NK-92 (cell line): ENCODE data around the gene SLC35E2B.
"Not testable (repeated sequence)": the region's sequence is repeated elsewhere in the genome, so short reads cannot be mapped to it uniquely, and the experiment has no call there.

ENCODE experiments used
- DNase-seq: peaks from one replicate; lab custom pipeline; 2025; ENCODE audit not compliant: unreplicated experiment; lab: John Stamatoyannopoulos, UW

The SLC35E2B gene

DNA sequence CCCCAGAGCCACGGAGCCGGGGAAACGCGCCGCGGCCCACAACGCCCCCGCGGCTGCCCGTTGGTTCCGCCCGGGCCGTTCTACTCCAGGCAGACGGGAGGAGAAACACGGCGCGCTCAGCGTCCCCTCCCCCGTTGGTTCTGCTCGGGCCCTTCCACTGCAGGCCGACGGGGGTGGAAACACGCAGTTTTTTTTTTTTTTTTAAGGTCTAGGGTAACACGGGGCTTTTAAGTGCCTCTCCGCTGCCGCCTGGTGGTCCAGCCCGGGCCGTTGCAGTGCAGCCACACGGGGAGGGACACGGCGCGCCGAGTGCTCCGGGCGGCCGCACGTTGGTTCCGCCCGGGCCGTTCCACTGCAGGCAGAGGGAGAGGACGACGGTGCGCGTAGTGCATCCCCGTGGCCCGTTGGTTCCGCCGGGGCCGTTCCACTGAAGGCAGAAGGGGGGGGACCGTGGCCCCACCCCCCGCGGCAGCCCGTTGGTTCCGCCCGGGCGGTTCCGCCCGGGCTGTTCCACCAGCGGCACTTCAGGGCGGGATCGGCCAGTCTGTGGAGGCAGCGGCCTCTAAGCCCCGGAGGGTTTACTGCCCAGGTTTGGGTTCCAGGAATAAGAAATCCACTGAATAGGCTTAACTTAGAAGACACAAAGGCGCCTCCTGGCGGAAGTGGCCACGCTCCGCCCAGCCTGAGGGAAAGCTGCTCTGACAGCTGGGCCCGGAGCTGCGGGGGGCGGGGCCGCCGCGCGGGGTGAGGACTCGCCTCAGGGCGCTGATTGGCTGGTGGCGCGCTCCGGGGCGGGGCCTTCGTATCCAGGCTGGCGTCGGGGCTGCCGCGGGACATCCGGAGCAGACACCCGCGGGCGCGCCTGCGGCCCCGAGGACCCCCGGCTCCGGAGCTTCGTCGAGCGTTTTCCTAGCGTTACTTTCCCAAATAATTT lies at the start of gene SLC35E2B:
Gene SLC35E2B, minus strand, starts transcription at position 82 of the 934 bp plus-strand sequence. CDS start 16,096 bp downstream, outside the sequence.
- DNase-seq, result peak; percentile 57

DNA sequence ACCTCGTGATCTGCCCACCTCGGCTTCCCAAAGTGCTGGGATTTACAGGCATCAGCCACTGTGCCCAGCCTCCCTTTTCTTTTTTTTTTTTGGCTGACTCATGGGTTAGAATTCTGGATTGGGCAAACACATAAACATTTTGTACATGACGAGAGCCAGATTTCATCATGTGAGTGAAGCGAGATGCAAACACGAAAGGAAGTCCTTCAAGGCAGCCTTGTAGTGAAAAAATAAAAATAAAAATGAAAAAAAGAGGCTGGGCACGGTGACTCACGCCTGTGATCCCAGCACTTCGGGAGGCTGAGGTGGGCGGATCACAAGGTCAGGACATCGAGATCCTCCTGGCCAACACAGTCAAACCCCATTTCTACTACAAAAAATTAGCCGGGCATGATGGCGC lies 48.4 kb upstream of the SLC35E2B start:
- not testable (repeated sequence) for DNase-seq

DNA sequence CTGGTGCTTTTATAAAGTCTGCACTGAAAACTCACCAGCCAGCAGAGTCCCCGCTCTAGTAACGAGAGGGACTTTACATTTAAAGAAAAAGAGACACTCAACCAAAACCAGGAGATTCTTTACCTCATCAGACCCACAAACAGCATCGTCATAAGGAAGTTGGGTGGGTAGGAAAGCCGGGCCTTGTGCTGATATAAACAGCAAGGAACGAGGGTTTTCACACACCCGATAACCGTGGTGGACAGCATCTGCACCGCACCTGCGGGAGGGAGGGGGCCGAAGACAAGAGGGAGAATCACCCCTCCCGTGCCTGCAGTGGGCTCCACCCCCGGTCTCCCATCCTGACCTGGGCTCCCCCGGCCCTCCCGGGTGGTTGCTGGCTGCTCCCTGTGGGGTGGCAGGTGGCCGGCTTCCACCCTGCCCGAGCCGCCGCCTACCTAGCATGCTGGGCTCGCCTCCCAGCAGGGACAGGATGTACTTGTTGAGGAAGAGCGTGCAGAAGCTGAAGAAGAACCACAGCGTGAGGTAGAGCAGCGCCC lies 46.3 kb upstream of the SLC35E2B start:
- DNase-seq, result not testable (repeated sequence)

DNA sequence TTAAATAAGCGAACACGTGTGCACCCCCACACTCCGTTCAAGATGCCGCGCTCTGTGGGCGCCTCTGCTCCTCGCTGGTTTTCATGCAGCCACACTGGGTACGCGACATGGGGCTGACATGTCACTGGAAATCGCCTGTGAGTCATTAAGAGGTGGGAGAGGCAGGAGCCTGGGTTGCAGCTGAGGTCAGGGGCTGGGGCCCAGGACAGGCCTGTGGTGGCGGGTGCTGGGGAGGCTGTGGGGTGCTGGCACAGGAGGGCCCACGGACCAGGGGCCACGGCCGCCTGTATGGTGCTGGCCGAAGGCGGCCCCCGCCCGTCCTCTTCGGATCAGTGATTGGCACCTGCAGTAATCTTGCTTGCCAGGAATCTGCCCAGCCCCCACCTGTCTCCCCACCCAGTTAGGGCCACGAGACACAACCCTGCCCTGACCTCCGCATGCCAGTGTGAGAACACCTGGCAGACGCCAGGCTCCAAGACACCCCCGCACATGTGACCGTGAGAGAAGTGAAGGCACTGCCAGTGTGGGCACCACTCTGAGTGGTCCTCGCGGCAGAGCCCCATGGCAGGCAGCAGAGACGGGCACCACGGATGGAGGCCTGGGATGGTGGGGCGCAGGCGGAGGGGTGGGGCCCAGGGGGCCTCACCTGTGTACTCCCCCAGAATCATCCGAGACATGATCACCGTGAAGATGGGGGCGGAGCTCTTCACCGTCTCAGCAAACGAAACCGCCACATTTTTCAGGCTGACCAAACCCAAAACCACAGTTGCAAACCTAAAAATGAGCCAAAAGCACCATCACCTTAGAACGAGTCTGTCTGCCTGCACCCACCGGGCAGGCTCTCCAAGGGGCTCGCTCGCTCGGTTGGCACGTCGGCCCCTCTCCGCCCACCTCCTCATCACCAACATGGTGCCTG lies 45.3 kb upstream of the SLC35E2B start:
- DNase-seq, result not testable (repeated sequence)

DNA sequence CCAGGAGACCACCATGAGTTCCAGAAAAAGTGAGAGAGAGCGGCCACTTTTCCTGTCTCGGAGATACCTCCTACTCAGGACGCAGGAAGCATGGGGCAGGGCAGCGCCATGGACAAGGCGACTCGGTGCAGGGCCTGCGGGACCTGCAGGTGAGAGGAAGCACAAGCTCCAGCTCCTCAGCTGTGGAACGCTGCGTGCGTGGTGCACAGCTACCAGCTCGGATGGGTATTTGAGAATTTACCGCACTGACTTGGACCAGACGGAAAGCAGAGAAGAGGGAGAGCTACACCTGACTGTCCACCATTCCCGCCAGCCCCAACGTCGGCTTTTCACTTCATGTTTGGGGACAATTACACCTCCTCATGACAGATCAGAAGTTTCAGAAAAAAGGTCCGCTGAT lies 39.8 kb upstream of the SLC35E2B start:
- no peak for DNase-seq

DNA sequence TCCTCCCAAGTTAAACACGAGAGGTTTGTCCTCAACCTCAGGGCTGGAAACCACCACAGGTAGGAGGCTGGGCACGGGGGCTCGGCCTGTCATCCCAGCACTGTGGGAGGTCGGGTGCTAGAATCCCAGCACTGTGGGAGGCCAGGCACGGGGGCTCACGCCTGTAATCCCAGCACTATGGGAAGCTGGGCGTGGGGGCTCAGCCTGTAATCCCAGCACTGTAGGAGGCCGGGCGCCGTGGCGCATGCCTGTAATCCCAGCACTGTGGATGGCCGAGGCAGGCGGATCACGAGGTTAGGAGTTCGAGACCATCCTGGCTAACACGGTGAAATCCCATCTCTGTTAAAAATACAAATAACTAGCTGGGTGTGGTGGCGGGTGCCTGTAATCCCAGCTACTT lies 38.3 kb upstream of the SLC35E2B start:
- DNase-seq, result no peak

DNA sequence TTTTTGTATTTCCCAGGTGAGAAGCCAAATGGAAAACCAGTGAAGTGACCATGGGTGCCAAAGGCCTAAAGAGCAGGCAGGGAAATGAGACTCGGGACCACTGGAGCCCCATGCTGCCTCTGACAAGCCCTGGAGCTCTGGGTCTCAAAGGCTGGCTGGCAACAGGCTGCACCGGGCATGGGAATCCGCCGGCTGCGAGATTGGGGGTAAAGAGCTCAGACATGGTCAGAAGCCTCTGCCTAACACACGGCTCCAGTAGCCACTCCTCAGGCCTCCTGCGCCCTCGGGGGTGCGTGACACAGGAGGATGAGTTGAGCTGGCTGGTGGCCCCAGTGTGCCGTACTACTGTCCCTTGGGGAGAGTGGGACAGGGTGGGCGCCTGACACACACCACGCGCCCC lies 37.6 kb upstream of the SLC35E2B start:
- DNase-seq, result not testable (repeated sequence)

DNA sequence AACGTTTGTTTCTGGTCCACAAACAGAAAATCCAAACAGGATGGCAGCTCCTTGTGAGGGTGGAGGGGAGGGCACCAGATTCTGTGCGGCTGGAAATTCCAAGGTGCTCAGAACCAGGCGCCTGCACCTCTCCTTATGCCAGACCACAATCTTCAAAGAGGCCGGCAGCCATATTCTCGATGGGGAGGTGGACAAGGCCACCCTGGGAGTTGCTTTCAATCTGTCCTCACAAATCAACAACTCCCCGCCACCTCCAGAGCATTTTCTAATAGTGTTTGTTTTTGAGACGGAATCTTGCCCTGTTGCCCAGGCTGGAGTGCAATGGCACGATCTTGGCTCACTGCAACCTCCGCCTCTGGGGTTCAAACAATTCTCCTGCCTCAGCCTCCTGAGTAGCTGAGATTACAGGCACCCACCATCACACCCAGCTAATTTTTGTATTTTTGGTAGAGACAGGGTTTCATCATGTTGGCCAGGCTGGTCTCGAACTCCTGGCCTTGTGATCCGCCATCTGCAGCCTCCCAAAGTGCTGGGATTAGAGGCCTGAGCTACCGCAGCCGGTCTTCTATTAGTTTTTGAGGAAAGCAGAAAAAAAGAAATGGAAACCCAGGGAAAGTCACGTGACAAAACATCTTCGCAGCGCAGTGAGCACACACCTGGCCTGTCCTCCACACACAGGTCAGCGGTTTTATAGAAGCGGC lies 36.7 kb upstream of the SLC35E2B start:
- not testable (repeated sequence) for DNase-seq

DNA sequence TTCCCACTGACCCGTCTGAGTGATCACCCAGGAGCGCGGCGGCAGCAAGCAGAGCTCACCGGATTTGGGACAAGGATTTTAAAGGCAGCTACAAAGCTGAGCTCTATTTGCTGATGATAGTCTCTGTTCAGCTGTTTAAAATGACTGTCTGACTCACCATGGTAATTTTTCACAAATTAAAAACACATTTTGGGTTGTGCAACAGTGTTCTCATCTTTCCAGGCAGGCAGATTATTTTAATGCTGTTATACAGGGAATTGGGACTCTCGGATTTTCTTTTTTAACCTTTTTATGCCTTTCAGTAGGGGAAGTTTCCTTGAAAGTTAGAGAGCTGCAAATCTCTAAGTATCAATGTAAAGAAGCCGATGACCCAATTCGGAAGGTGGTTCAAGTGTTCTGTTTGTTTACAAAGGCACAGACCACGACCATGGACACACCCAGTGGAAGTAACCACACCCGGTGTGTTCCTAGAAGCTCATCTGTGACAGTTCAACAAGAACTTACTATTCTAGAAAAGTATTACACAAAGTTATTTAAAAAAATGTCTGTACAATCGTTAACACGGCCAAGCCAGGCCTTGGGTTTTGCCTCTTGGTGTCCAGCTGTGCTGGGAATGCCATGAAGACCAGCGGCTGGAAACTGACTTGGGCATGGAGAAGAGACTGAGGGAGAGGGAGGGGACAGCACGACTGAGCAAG lies 35.9 kb upstream of the SLC35E2B start:
- DNase-seq, result not testable (repeated sequence)

DNA sequence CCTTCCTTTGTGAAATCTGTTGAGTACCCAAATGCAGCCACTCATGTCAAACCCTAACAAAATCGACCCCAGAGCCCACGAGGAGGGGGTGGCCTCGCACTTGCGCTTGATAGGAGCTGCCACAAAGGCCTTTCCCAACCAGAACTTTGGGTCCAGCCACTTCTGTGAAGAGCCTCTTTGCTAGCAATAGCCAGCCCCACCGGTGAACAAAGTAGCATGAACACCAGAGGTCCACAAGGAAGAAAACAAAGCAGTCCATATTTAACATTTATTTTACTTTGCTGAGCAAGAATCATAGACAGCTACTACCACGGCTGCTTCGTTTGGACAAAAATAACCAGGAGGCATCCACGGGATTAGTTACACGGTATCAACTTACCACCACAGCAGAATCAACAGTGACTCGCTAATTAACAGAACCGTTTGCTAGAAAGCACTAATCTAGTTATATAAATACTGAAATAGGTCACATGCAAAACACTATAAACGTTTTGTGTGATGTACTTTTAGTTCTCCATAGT lies 34.6 kb upstream of the SLC35E2B start:
- not testable (repeated sequence) for DNase-seq

DNA sequence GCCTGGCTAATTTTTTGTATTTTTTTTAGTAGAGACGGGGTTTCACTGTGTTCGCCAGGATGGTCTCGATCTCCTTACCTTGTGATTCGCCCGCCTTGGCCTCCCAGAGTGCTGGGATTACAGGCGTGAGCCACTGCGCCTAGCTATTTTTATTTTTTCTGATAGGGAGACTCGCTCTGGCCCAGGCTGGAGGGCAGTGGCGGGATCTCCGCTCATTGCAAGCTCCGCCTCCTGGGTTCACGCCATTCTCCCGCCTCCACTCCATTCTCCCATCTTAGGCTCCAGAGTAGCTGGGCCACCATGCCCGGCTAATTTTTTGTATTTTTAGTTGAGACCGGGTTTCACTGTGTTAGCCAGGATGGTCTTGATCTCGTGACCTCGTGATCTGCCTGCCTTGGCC lies 33.5 kb upstream of the SLC35E2B start:
- DNase-seq, result not testable (repeated sequence)

DNA sequence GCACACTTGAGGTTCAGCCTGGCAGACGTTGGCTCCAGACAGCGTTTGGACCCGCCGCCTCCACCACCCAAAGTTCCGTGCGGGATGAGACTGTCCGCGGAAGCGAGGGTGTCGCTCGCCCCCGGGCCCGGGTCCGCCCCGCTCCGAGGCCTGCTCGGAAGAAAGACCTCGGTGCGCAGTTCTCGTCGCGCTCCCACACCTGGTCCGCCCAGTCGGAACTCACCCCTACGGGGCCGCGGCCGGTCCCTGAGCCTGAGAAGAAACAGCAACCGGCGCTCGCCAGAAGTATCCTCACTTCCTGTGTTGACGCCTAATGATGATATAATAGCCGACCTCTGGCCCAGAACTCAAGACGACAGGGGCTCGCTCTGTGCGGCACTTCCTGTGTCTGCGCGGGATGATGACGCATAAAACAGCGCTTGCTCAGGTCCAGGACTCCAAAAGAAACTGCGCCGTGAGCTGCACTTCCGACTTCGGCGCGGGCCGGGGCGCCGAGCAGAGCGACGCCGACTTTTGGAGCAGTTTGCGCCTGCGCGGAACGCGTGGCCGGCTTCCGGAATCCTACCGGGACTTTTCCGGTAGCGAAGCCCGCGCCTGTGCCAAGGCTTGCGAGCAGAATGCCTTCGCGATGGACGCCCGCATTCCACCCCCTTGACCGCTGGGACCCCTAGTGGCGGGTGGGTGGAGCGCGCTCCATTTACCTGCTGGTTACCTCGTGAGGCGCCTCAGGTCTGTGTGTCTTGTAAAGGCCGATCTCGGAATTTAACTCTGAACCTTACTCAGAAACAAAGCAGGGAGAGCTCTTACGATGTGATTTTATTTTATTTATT lies 31.7 kb upstream of the SLC35E2B start, which contains the start of gene CDK11A:
Gene CDK11A, minus strand, starts transcription at position 323 of the 830 bp plus-strand sequence. CDS start 1,539 bp downstream, outside the sequence.
- DNase-seq, result peak; percentile 89

DNA sequence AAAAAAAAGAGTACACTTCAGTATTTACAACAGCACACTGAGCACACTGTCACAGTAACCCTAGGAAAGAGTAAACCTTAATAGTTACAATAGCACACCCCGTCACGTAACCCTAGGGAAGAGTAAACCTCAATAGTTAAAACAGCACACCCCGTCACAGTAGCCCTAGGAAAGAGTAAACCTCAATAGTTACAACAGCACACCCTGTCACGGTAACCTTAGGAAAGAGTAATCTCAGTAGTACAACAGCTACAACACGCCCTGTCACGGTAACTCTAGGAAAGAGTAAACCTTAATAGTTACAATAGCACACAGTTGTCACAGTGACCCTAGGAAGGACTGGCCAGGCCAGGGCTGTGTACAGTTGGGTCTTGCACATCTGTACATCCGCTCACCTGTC lies 28.6 kb upstream of the SLC35E2B start:
- DNase-seq, result no peak

DNA sequence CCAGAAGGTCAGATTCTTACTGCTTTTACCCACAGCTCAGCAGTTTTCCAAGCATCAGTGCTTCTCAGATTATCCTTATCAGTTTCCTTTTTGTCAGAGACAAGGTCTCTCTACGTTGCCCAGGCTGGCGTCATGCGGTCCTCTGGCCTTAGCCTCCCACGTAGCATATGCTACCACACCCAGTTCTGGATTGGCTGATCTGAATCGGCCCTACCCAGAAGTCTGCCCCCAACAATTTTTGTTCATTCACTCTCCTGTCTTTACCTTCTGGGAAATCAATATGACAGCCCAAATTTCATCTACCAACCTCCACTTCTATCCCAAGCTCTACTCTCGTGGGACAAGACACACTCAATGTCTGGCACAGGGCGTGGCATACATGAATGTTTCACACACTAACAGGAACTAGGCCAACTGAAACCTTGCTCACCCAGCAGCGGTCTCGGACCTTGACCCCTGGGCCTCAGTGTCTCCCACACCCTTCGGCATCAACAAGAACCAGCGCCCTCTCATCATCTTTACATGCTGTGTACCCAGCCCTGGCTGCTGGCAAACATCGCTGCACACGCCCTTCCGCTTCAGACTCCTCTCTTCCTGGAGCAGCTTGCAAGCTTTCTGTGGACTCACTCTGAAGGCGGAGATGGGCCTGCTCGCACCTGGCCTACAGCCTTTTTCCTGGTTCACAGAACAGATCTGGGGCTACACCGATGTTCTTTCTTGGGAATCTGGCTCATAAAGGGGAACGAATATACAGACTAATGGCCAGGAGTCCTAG lies 22.7 kb upstream of the SLC35E2B start:
- not testable (repeated sequence) for DNase-seq

DNA sequence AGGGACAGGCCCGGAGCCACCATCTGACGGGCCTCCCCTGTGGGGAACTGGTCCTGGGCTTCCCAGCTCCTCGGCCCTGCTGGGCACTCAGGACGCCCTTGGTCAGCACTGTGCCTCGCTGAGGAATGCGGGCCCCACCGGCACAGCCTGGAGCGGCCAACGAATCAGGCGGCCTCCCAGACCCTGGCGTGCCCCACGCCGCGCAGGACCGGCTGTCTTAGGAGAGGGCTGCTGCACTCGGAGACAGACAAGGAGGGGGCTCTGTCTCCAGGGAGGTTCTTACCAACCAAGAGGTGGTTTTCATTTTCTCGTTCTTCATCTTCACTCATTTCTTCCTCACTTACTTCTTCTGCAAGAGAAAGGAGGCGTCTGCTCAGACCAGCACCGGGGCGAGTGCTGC lies 15.3 kb upstream of the SLC35E2B start:
- DNase-seq, result not testable (repeated sequence)

DNA sequence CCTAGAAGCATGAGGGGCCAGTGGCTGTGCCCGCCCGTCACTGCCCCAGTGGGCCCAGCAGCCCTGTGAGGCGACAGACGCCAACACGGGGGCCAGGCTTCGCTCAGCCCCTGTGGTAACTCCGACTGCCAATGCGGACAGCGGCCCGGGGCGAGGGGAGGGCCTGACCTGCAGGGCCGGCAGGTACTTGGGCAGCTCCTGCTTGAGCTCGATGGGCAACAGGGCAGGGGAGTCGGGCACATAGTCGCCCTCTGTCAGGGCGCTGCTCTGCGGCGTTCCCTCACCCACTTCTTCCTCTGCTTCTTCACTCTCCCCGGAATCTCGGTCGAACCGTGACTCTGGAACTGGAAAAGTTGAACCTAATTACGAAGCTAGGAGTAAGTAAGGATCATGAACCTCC lies 14.6 kb upstream of the SLC35E2B start:
- not testable (repeated sequence) for DNase-seq

DNA sequence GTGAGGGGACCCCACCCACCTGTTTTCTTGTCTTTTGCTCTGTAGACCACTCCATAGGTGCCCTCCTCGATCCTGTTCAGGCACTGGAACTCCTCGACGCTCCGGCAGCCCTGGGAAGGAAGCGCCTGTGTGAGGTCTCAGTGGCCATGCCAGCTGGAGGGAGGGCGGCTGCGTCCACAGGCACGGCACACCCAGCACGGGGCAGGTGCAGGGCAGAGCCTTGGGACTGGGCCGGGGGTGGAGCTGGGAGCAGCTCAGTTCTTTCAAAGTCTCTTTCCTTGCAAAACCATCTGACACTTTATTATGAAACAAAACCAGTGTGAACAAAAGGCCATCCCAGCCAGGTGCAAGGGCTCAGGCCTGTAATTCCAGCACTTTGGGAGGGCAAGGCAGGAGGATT lies 13.0 kb upstream of the SLC35E2B start:
- not testable (repeated sequence) for DNase-seq
